SU-DHL-6 (cell line): Measurements from ENCODE around the gene COL23A1.

Experiments
- EZH2phosphoT487 ChIP-seq: fragments of 200-600 bp; sonication (generic), shearing (Covaris generic); conservative IDR thresholded peaks from 2 replicates; pipeline ENCODE4 v1.6.1; 2018; ENCODE audit warnings: mild to moderate bottlenecking, antibody characterized with exemption, low read length, moderate library complexity, mixed read lengths
- TF ChIP-seq, protein P1 (sequence below): fragments of 200-600 bp; sonication (generic); IDR thresholded peaks from one replicate; pipeline ENCODE4 v1.5.1; 2017; ENCODE audit warnings: antibody characterized with exemption, mild to moderate bottlenecking, low read length, moderate library complexity; ENCODE audit not compliant: insufficient read depth, poor library complexity, severe bottlenecking

GRCh38 chr5:178271231-178271630, 319.0 kb downstream of the COL23A1 start:
- TF ChIP-seq, protein P1, sequence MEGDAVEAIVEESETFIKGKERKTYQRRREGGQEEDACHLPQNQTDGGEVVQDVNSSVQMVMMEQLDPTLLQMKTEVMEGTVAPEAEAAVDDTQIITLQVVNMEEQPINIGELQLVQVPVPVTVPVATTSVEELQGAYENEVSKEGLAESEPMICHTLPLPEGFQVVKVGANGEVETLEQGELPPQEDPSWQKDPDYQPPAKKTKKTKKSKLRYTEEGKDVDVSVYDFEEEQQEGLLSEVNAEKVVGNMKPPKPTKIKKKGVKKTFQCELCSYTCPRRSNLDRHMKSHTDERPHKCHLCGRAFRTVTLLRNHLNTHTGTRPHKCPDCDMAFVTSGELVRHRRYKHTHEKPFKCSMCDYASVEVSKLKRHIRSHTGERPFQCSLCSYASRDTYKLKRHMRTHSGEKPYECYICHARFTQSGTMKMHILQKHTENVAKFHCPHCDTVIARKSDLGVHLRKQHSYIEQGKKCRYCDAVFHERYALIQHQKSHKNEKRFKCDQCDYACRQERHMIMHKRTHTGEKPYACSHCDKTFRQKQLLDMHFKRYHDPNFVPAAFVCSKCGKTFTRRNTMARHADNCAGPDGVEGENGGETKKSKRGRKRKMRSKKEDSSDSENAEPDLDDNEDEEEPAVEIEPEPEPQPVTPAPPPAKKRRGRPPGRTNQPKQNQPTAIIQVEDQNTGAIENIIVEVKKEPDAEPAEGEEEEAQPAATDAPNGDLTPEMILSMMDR, result no peak
- no peak for TF ChIP-seq EZH2phosphoT487
